Retina (tissue), 1 donor: ENCODE measurements around the gene CLCN6.

ENCODE experiments used
- DNase-seq: peaks from one replicate; pipeline ENCODE4 v3.0.0-alpha.2; 2016

CLCN6 gene

DNA sequence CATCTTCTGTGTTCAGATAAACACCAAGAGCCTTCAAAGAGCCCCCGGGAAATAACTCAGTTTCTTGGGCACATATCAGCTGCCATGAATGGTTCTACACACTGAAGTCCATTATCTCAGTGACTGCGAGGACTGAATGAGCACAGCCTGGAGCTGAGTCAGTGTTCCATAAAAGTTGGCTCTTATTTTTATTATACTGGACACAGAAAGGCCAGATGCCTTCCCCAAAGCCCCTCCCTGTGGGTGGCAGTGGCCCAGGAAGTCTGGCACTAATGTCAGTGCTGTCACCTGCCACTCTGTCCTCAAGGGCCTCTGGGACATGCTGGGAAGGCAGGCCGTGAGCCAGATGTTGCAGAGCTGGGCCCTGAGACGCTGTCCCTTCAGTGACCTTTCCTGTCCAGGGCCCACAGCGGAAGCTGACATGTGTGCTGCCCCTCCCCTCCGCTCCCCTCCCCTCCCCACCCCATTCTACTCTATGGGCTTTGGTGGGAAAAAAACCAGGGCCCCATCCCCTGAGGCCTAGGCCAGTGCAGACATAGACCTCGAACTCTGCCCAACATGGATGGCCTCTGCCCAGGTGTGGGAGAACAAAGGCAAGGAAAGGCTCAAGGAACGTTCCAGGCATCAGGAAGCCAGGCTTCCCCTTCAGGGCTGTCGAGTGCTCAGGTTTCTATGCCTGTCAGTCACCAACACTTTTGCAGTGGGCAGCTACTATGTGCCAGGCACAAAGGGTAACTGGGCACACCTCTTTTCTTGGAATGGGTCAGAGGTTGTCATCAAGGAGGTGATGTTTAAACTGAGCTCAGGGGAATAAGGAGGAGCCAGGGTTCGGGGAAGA, 75.1 kb downstream of the CLCN6 start:
- peak; percentile 74 for DNase-seq

DNA sequence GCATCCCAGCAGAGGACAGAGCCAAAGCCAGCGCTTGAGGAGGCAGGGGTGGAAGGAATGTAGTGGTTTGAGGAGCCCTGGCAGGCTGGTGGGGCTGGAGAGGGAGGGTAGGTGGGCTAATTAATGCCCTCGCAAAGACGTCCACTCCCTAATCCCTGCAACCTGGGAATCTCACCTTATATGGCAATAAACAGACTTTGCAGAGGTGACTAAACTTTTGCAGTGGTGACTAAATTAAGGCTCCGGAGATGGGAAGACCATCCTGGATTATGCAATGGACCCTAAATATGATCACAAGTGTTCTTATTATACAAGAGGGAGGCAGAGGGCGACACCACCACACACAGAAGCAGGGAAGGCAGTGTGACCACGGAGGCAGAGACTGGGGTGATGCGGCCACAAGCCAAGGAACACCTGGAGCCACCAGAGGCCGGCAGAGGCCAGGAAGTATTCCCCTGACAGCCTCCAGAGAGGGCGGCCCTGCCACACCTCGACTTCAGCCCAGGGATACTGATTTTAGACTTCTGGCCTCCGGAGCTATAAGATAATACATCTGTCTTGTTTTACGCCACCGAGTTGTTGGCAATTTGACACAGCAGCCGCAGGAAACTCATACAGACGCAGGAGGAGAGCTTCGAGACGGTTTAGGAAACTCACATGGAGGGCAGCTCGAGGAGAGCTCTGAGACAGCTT, 75.9 kb downstream of the CLCN6 start:
- DNase-seq = no peak

DNA sequence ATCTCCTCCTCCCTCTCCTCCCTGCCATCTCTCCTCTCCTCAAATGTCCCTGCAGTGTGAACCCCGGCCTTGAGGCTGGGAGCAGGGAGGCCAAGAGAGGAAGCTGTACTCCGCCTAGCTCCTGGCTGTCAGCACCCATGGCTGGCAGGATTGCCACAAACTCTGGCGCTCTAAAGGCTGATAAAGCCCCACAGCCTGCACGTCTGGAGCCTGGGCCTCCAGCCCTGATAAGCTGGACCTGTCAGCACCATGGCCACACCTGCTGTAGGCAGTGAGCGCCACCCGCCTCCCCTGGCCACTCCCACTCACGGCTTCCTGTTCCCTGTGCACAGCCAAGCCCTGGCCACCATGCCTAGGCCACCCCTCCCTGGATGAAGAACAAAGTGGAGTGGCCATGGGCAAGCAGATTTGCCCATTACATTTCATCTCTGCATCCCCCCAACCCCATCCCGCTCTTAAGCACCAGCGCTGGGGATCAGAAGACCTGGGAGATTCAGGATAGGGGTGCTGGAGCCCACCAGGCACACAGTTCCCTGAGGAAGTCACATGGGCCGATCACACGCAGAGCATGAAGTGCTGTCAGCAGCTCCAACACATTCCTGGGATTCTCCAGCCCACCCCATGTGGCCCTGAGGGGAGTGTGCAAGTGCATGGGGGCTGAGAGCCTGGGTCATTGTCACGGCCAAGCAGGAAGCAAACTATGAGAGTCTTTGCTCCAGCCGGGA, 77.0 kb downstream of the CLCN6 start:
- DNase-seq = no peak

DNA sequence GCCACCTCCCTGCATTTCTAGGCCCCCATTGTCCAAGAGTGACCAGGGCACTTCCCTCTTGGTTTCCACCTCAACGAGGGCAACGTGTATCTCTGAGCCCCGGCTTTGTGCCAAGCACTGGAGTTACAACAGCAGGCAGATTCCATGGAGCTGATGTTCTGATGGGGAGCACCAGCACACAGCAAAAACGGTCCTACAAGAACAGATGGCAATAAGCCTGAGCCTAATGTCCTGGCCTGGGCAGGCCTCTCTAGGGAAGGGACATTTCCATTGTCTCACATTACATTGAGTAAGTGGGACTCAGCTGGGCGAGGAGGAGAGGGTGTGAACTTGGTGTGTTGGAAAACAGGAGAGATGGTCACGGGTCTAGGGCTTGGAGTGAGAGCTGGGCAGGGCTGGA, 79.9 kb downstream of the CLCN6 start:
- DNase-seq = no peak

DNA sequence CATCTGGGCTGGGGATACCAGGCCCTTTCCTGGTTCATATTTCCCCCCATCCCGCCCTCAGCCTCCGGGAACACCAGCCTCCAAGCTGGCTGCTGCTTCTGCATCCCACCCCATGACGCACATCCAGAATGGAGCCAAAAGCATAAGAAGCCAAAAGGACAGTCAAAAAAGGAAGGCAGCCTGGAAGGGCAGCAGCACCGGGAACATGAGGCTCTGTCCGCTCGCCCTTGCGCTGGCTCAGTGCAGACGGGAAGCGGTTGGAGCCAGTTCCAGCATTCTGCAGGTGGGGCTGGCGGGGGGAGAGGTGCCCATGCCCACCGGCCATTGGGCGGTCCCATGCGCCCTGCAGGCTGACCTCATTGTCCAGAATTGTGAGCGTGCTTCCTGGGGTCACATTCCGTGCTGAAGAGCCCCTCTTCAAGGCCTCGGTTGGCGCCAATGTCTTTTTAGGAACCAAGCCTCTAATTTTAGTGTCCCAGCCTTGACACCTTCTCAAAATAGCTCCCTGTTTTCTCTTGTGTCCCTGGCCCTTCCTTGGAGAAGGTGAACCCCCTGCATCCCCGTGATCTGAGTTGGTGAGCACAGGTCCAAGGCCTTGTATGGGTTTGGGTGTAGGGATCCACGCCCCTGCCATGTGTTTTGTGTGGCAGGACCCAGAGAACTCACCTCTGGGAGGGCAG, 81.1 kb downstream of the CLCN6 start:
- DNase-seq = no peak

DNA sequence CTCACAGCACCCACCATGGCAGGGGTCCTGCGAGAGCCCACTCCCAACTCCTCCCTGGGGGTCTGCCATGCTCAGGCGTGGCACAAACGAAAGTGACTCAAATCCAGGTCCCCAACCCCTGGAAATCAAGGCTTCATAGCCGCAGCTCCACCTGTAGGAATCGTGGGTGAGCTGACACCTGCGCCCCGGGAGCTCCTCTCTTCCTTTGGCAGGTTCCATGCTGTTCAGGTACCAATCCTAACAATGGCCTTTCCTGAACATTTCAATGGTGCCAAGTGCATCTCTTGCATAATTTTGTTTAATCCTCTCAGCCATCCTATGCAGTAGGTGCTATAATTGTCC, 81.6 kb downstream of the CLCN6 start:
- no peak for DNase-seq

DNA sequence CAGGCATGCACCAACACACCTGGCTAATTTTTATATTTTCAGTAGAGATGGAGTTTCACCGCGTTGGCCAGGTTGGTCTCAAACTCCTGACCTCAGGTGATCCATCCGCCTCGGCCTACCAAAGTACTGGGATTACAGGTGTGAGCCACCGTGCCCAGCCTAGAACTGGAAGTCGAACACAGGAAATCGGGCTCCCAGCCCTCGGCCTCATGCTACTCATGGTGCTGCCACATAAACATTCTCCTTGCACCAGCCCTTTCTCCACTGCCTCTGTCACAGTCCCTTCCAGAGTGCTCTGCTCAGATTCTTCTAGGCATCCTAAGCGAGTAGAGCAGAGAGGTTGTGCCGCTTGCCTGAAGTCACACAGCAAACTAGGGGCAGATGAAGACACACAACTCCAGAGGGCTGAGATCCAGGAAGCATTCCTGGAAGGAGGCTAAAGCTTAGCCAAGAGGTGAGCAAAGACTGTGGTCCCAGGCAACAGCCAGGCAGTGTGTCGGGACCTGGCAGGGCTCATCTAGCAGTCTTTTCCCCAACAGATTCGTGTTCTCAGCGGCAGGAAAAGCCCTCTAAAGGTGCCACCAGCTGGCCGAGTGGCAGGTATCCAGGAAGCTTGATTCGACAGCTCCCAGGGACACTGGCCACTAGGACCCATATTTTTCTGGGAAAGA, 82.3 kb downstream of the CLCN6 start:
- no peak for DNase-seq

DNA sequence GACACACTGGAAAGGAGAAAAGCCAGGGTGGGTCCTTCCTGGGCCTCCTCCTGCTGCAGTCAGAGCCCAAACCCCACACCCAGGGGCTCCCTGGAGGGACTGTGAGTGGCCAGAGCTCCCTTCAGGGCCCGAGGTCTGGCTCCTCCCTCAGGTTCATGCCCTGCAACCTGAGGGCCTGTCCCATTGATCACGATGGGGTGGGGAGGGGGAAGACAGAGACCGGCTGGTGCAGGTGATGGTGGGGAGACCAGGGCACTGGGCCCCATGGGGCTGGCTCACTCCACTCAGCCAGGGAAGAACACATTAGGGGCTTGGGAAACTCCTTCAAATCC, 82.9 kb downstream of the CLCN6 start:
- DNase-seq = no peak

DNA sequence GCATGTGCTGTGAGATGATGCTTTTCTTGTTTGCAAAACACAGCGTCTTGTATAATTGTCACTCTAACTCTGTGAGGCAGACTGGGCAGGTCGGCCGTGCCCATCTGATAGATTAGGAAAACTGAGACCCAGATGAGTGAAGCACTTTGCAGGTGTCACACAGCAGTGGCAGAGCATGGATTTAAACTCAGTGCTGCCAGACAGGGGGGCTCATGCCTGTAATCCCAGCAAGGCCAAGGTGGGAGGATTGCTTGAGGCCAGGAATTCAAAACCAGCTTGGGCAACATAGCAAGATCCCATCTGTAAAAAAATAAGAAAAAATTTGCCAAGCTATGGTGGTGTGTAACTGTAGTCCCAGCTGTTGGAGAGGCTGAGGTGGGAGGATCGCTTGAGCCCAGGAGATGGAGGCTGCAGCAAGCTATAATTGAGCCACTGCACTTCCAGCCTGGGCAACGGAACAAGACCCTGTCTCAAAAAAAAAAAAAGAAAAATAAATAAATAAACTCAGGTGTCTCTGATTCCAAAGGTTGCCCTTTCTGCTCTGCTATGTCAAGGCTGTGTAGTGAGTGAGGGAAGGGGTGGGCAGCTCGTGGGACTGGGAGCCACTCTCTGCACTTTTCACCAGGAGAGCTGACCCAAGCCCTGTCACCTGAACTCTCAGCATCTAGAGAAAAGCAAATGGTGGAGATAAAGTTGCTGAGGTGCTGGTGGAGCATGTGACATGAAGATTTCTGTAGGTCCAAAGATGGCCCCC, 85.6 kb downstream of the CLCN6 start:
- DNase-seq = no peak
